ENCODE results near the gene LCN12.

The LCN12 gene

DNA sequence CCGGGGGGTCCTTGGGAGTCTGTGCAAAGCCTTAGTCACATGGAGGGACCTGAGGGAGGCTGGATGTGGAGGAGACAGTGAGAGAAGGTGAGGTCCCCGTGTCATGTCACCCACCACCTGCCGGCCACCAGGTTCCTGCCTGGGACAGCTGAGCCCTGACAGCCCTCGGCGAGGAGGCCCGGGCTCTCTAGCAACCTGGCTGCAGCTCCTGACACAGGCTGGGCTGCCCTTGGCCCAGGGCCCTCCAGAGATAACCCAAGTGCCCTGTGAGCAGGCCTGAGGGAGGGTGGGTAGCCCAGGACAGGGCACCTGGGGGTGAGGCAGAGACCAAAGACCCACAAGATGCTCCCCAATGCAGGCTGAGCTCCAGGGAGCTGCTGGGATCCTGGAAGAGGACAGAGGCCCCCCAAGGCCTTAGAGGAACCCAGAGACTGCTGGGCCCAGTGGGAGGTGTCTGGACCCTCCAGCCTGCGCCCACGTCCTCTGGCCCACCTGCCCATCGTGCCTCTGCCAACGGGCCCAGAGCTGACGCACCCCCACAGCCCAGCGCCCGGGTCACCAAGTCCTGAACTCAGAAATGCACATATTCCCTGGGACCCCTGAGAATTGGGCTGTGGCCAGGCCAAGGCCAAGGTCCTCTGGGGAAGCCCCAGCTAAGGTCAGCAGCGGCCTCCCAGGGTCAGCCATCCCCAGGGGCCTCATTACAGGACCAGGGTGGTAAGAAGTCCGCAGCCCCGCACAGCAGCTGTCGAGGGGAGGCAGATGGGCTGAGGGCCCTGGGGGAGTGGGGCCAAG is 16.5 kb downstream of the LCN12 start:
- TF ChIP-seq FOXM1 (IDR thresholded peaks at IDR 0.05; ENCODE audit: borderline replicate concordance, low read depth) (no peak), CEBPB (IDR thresholded peaks at IDR 0.05) (no peak), REST (IDR thresholded peaks at IDR 0.05; ENCODE audit: low read depth) (no peak), TEAD4 (IDR thresholded peaks at IDR 0.05) (no peak), EGR1 (IDR thresholded peaks at IDR 0.05) (no peak), NFIC (IDR thresholded peaks at IDR 0.05) (no peak), EP300 (IDR thresholded peaks at IDR 0.05; ENCODE audit: borderline replicate concordance) (no peak), CREB1 (IDR thresholded peaks at IDR 0.05; ENCODE audit: low read depth) (no peak), ZBTB7A (IDR thresholded peaks at IDR 0.05; ENCODE audit: low read depth) (no peak), MAX (IDR thresholded peaks at IDR 0.05) (no peak), YY1 (IDR thresholded peaks at IDR 0.05; ENCODE audit: low read depth) (no peak), RAD21 (IDR thresholded peaks at IDR 0.05; ENCODE audit: low read depth) (no peak), TAF1 (IDR thresholded peaks at IDR 0.05; ENCODE audit: low read depth) (no peak), TCF12 (IDR thresholded peaks at IDR 0.05; ENCODE audit: low read depth) (no peak)
- TF ChIP-seq, protein P1, sequence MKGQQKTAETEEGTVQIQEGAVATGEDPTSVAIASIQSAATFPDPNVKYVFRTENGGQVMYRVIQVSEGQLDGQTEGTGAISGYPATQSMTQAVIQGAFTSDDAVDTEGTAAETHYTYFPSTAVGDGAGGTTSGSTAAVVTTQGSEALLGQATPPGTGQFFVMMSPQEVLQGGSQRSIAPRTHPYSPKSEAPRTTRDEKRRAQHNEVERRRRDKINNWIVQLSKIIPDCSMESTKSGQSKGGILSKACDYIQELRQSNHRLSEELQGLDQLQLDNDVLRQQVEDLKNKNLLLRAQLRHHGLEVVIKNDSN (IDR thresholded peaks at IDR 0.05): no peak

DNA sequence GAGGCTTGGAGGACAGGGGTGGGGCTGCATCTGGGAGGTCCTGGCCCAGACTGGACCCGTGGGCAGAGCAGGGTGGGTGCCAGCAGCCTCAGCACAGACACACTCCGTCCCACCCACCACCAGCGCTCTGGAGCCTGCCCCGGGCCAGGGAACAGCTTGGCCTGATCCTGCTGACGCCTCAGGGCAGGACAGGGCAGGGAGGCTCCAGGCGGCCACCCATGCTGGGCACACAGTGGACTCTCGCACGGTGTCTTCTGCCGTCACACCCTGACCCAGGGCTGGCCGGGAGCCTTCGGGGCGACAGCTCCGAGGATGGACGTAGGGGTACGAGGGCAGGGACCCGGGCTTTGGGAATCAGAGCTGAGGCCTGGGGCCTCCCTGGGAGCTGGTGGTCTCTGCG is 17.1 kb downstream of the LCN12 start:
- TF ChIP-seq CEBPB (IDR thresholded peaks at IDR 0.05): no peak
- no peak for TF ChIP-seq RAD21 (IDR thresholded peaks at IDR 0.05; ENCODE audit: low read depth)
- no peak for TF ChIP-seq REST (IDR thresholded peaks at IDR 0.05; ENCODE audit: low read depth)
- TF ChIP-seq FOXM1 (IDR thresholded peaks at IDR 0.05; ENCODE audit: borderline replicate concordance, low read depth): no peak
- TF ChIP-seq NFIC (IDR thresholded peaks at IDR 0.05): no peak

- TF ChIP-seq CREB1 (IDR thresholded peaks at IDR 0.05; ENCODE audit: low read depth) (no peak), EGR1 (IDR thresholded peaks at IDR 0.05) (no peak), MAX (IDR thresholded peaks at IDR 0.05) (no peak), EP300 (IDR thresholded peaks at IDR 0.05; ENCODE audit: borderline replicate concordance) (no peak), ZBTB7A (IDR thresholded peaks at IDR 0.05; ENCODE audit: low read depth) (no peak), CEBPB (IDR thresholded peaks at IDR 0.05) (no peak), REST (IDR thresholded peaks at IDR 0.05; ENCODE audit: low read depth) (no peak), TAF1 (IDR thresholded peaks at IDR 0.05; ENCODE audit: low read depth) (no peak), TEAD4 (IDR thresholded peaks at IDR 0.05) (no peak), YY1 (IDR thresholded peaks at IDR 0.05; ENCODE audit: low read depth) (no peak), RAD21 (IDR thresholded peaks at IDR 0.05; ENCODE audit: low read depth) (no peak), NFIC (IDR thresholded peaks at IDR 0.05) (no peak), TCF12 (IDR thresholded peaks at IDR 0.05; ENCODE audit: low read depth) (no peak), FOXM1 (IDR thresholded peaks at IDR 0.05; ENCODE audit: borderline replicate concordance, low read depth) (no peak)
- TF ChIP-seq, protein P1 (IDR thresholded peaks at IDR 0.05): no peak
Measured at GRCh38 chr9:136969774-136970173, 17.7 kb downstream of the LCN12 start.

DNA sequence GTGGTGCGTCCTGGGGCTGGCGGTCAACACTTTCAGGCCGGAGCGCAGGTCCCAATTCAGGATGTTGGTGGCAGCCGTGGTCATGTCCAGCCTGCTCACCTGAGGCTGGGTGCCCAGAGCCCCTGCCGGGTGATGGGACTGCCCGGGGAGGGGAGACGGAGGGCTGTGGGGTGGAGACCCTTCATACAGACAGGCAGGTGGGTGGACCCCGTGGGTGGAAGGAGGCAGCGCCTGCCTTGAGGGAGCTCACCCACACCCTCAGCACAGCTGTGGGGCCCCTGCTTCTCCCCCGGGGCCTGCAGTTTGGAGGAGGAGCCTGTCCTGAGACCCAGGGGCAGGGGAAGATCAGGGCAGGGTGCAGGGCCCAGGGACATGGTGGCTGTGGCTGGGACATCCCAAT is 18.3 kb downstream of the LCN12 start:
- TF ChIP-seq TCF12 (IDR thresholded peaks at IDR 0.05; ENCODE audit: low read depth): no peak
- no peak for TF ChIP-seq CEBPB (IDR thresholded peaks at IDR 0.05)
- no peak for TF ChIP-seq ZBTB7A (IDR thresholded peaks at IDR 0.05; ENCODE audit: low read depth)
- TF ChIP-seq TEAD4 (IDR thresholded peaks at IDR 0.05): no peak
- TF ChIP-seq REST (IDR thresholded peaks at IDR 0.05; ENCODE audit: low read depth): no peak

All from Ishikawa (cell line).